IMR-90 (cell line): ENCODE measurements around the gene TYSND1. TPM values are rescaled to one million over a fixed set of nuclear protein-coding genes. Genes with fewer than 3 reads are reported as not detected.
A peak's percentile ranks its signal among the peaks of the same experiment; 100 is the strongest.

Source experiments
- ATAC-seq: fragments of 200-7000 bp; cut with Tn5 transposase; 2 replicates; pipeline ENCODE4 v1.9.1; 2020; ENCODE audit warnings: low read depth, mild to moderate bottlenecking, moderate library complexity
- BruUV-seq: library from RNA; stranded (reverse); fragments of 400-500 nt; replicated peaks from 2 replicates; lab custom pipeline; 2021; lab: Mats Ljungman, UMichigan
- CTCF ChIA-PET: fragments of 300-600 bp; formaldehyde crosslinking; extraction: SDS; loops from one replicate; lab custom pipeline; 2021; ENCODE audit warnings: antibody characterized with exemption; lab: Yijun Ruan, JAX
- POLR2A ChIA-PET: fragments of 300-600 bp; sonication (Branson Sonifier 250); formaldehyde crosslinking; loops from one replicate; lab custom pipeline; 2022; ENCODE audit warnings: antibody characterized with exemption; ENCODE audit not compliant: unreplicated experiment; lab: Charles Lee
- DNase-seq: peaks from one replicate; pipeline ENCODE4 v3.0.0; 2013
- H2AFZ ChIP-seq: replicated peaks from 2 replicates; pipeline ENCODE3; 2013; ENCODE audit warnings: low read length, mild to moderate bottlenecking; ENCODE audit not compliant: poor library complexity
- H2AK5ac ChIP-seq: 2 replicates; pipeline ENCODE4 v1.6.1; 2013; ENCODE audit warnings: low read depth, low read length, inconsistent platforms
- H2AK9ac ChIP-seq: replicated peaks from 2 replicates; pipeline ENCODE3; 2013; ENCODE audit warnings: mild to moderate bottlenecking, low read depth, low read length, moderate library complexity; ENCODE audit not compliant: poor library complexity
- H2BK120ac ChIP-seq: 2 replicates; pipeline ENCODE4 v1.6.1; 2013; ENCODE audit warnings: low read depth, low read length, inconsistent platforms
- H2BK15ac ChIP-seq: 3 replicates; pipeline ENCODE4 v1.6.1; 2013; ENCODE audit warnings: low read depth, low read length, inconsistent platforms
- H2BK20ac ChIP-seq: 2 replicates; pipeline ENCODE4 v1.6.1; 2013; ENCODE audit warnings: low read depth, mild to moderate bottlenecking, inconsistent platforms, low read length, moderate library complexity
- H2BK5ac ChIP-seq: 2 replicates; pipeline ENCODE4 v1.6.1; 2013; ENCODE audit warnings: mild to moderate bottlenecking, low read depth, low read length, inconsistent platforms; ENCODE audit not compliant: poor library complexity, severe bottlenecking
- H3K14ac ChIP-seq: replicated peaks from 2 replicates; pipeline ENCODE4 v1.6.1; 2013; ENCODE audit warnings: low read depth, low read length, inconsistent platforms
- H3K18ac ChIP-seq: 2 replicates; pipeline ENCODE4 v1.6.1; 2013; ENCODE audit warnings: low read depth, low read length, control low read depth
- H3K23ac ChIP-seq: 2 replicates; pipeline ENCODE4 v1.6.1; 2013; ENCODE audit warnings: low read depth, low read length, inconsistent platforms
- H3K27ac ChIP-seq: 2 replicates; pipeline ENCODE4 v1.5.1; 2013; ENCODE audit warnings: mild to moderate bottlenecking, control low read depth, low read length; ENCODE audit not compliant: insufficient read depth
- H3K27me3 ChIP-seq: 2 replicates; pipeline ENCODE4 v1.6.1; 2013; ENCODE audit warnings: low read length; ENCODE audit not compliant: control insufficient read depth, insufficient read depth
- H3K36me3 ChIP-seq: 2 replicates; pipeline ENCODE4 v1.6.1; 2013; ENCODE audit warnings: low read length, mixed read lengths; ENCODE audit not compliant: control insufficient read depth, insufficient read depth
- H3K4ac ChIP-seq: 2 replicates; pipeline ENCODE4 v1.6.1; 2013; ENCODE audit warnings: low read depth, low read length, inconsistent platforms
- H3K4me1 ChIP-seq: 2 replicates; pipeline ENCODE4 v1.6.1; 2013; ENCODE audit warnings: low read length, mixed read lengths; ENCODE audit not compliant: control insufficient read depth, insufficient read depth
- H3K4me2 ChIP-seq: 2 replicates; pipeline ENCODE4 v1.6.1; 2013; ENCODE audit warnings: low read depth, mild to moderate bottlenecking, control low read depth, low read length, moderate library complexity
- H3K4me3 ChIP-seq: 2 replicates; pipeline ENCODE4 v1.5.1; 2013; ENCODE audit warnings: low read depth, mild to moderate bottlenecking, control low read depth, low read length, moderate library complexity; ENCODE audit not compliant: insufficient read depth
- H3K56ac ChIP-seq: 2 replicates; pipeline ENCODE4 v1.6.1; 2013; ENCODE audit warnings: low read length, inconsistent platforms; ENCODE audit not compliant: insufficient read depth; ENCODE audit errors: extremely low read depth
- H3K79me1 ChIP-seq, 2 experiments: 2 replicates each; pipeline ENCODE4 v1.6.1; 2013; ENCODE audit warnings: low read length in 2 of 2, inconsistent platforms in 1 of 2, low read depth in 1 of 2
- H3K9ac ChIP-seq: 2 replicates; pipeline ENCODE4 v1.6.1; 2013; ENCODE audit warnings: low read depth, low read length, control low read depth
- H3K9me1 ChIP-seq: 2 replicates; pipeline ENCODE4 v1.6.1; 2013; ENCODE audit warnings: low read length, inconsistent platforms; ENCODE audit not compliant: insufficient read depth
- H3K9me3 ChIP-seq: 2 replicates; pipeline ENCODE4 v1.6.1; 2013; ENCODE audit warnings: low read length; ENCODE audit not compliant: control insufficient read depth, insufficient read depth
- H4K20me1 ChIP-seq: 2 replicates; pipeline ENCODE4 v1.6.1; 2013; ENCODE audit warnings: low read length, inconsistent platforms; ENCODE audit not compliant: insufficient read depth
- H4K5ac ChIP-seq: 2 replicates; pipeline ENCODE4 v1.6.1; 2013; ENCODE audit warnings: mild to moderate bottlenecking, low read depth, low read length, control low read depth
- H4K8ac ChIP-seq, 2 experiments: 2 replicates each; pipeline ENCODE4 v1.6.1; 2013; ENCODE audit warnings: low read depth in 2 of 2, low read length in 2 of 2, control low read depth in 1 of 2, inconsistent platforms in 1 of 2
- H4K91ac ChIP-seq: 2 replicates; pipeline ENCODE4 v1.6.1; 2013; ENCODE audit warnings: low read depth, low read length, inconsistent platforms; ENCODE audit not compliant: insufficient read depth
- CEBPB ChIP-seq: IDR thresholded peaks from 2 replicates; pipeline ENCODE4 v1.6.1; 2012; ENCODE audit warnings: low read depth, low read length, improper control_type of control experiment
- MXI1 ChIP-seq: IDR thresholded peaks from 2 replicates; pipeline ENCODE4 v1.6.1; 2012; ENCODE audit warnings: low read depth, mild to moderate bottlenecking, low read length, moderate library complexity, borderline replicate concordance
- WGBS, 2 experiments: methylation state at CpG; one replicate each; pipeline versions ENCODE4 v1.1.5 to v1.1.7; 2013; ENCODE audit warnings: missing lambda C conversion rate in 2 of 2; ENCODE audit not compliant: insufficient read length in 1 of 2; ENCODE audit errors: extremely low coverage in 2 of 2; 5-methylcytosine and 5-hydroxymethylcytosine counted together
- dilution Hi-C: fragments of 300-500 bp; cut with HindIII; formaldehyde crosslinking; loops from one replicate; pipeline ENCODE4 v1.14.3; 2018; ENCODE audit warnings: low sequenced_read_pairs; ENCODE audit not compliant: unreplicated experiment
- in situ Hi-C: fragments of 300-500 bp; cut with MboI; formaldehyde crosslinking; loops from 3 replicates; pipeline ENCODE4 v1.14.3; 2019; ENCODE audit warnings: low sequenced_read_pairs, inconsistent platforms, mixed read lengths
- intact Hi-C: fragments of 100-400 bp; cut with micrococcal nuclease; formaldehyde crosslinking; loops from 2 replicates; pipeline ENCODE4 v1.10.0; 2022
- polyA plus RNA-seq, 3 experiments: library from polyadenylated mRNA; depleted of rRNA; stranded (reverse); fragments of >200 nt; gene quantifications; 2 replicates each; pipeline ENCODE4 v1.2.3, GENCODE V29; 2012; ENCODE audit warnings: low replicate concordance in 1 of 3
- total RNA-seq: library from RNA; depleted of rRNA; stranded (reverse); fragments of >200 nt; gene quantifications from 2 replicates; pipeline ENCODE4 v1.2.3, GENCODE V29; 2012
- TF ChIP-seq, protein P1 (sequence below): conservative IDR thresholded peaks from 2 replicates; pipeline ENCODE4 v1.5.1; 2012; ENCODE audit warnings: mild to moderate bottlenecking, low read depth, low read length, improper control_type of control experiment

Gene TYSND1
- total and polyA plus RNA-seq, 2 of the 4 experiments (the other 2 are of a cell fraction): 2.9 to 4.1 TPM

DNA sequence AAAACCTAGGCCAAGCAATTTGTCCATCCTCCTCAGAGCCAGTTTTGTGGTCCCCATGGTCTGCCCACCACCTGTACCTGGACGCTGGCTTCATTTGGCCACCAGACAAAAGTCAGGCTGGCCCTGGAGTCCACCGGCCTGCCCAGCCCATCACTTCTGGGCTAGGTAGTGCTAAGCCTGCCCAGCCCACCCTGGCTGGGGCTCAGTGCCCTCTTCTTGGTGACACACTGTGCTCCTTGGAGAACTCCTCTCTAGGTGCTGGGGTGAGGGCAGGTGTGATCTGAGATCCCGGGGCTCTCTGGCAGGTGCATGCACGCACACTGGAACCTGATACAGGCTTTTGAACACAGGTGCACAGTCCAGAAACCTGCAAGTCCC, 15.0 kb downstream of the TYSND1 start (continued):
- TF ChIP-seq, protein P1, sequence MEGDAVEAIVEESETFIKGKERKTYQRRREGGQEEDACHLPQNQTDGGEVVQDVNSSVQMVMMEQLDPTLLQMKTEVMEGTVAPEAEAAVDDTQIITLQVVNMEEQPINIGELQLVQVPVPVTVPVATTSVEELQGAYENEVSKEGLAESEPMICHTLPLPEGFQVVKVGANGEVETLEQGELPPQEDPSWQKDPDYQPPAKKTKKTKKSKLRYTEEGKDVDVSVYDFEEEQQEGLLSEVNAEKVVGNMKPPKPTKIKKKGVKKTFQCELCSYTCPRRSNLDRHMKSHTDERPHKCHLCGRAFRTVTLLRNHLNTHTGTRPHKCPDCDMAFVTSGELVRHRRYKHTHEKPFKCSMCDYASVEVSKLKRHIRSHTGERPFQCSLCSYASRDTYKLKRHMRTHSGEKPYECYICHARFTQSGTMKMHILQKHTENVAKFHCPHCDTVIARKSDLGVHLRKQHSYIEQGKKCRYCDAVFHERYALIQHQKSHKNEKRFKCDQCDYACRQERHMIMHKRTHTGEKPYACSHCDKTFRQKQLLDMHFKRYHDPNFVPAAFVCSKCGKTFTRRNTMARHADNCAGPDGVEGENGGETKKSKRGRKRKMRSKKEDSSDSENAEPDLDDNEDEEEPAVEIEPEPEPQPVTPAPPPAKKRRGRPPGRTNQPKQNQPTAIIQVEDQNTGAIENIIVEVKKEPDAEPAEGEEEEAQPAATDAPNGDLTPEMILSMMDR: no peak

DNA sequence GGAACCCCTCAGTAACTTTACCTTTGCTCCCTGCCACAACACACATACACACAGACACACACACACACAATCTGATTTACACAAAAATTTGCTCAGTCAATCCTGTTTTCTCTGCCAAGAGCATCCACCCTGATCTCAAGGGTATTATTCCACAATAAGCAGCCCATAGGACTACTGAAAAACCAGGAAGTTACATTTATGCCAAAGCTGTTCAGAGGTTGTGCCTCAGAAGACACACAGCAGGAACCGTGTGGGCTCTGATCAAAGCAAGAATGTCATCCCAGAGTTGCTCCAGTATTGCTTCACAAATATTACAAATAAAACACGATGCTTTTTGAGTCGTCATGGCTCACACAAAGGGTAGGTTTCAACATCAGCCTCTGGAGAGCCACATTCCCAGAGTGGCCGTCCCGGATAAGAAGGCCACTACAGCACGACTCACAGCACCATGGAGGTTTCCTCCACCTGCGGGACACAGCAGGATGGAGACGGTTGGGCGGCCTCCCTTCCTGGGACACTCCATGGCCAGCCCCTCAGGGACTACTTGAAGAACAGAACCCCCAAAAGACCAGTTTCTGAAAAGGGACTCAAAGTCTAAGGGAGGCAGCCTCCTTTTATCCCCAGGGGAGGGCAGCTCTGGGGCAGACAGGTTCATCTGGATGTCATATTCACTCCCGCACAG, 15.5 kb downstream of the TYSND1 start:
- Histone ChIP-seq H4K20me1 (0 out of 2 replicates have a peak, but pooled peaks cover 7% of the 10 kb centered on the region), H3K27ac (peak overlapping the region; percentile 7; the same call in 1 of the 2 replicates), H2BK5ac (peak overlapping the region; percentile 18), H4K5ac (no peak overlapping the region), H2BK15ac (no peak overlapping the region), H2BK120ac (no peak overlapping the region), H3K56ac (no peak overlapping the region), H3K9me1 (peaks cover 19% of the 10 kb centered on the region), H3K9ac (peak overlapping the region; percentile 6; the same call in 1 of the 2 replicates), H2AK9ac (peak overlapping the region; percentile 97), H3K18ac (no peak overlapping the region; the same call in 1 of the 2 replicates), H3K9me3 (no peaks in the 10 kb centered on the region), H3K4ac (peak overlapping the region; percentile 11; the same call in 1 of the 2 replicates), H4K8ac (peak overlapping the region; percentile 11 to 32; a peak in 2 of 4 replicates), H3K36me3 (peaks cover 5% of the 10 kb centered on the region; the same call in 1 of the 2 replicates), H3K27me3 (no peaks in the 10 kb centered on the region), H3K4me2 (peak overlapping the region; percentile 87), H3K23ac (no peak overlapping the region), H2AK5ac (peak overlapping the region; percentile 86), H4K91ac (peak overlapping the region; percentile 93; the same call in 1 of the 2 replicates), H3K4me3 (no peak overlapping the region), H3K14ac (peak overlapping the region; percentile 95; the same call in 1 of the 2 replicates), H2BK20ac (no peak overlapping the region), H3K79me1 (peaks cover 16 to 50% of the 10 kb centered on the region in 2 experiments), H2AFZ (peak overlapping the region; percentile 53), H3K4me1 (peaks cover 17% of the 10 kb centered on the region)
- BruUV-seq: no TSS peak
- peak; percentile 19 for ATAC-seq
- in situ Hi-C loops (loop anchor here (10.0 kb wide), 1 partner anchor 234 kb away; no protein-coding TSS in a partner anchor), intact Hi-C loops (no loop called here), dilution Hi-C loops (no loop called here)
- WGBS, 2 experiments: 19% methylated on average over 4 of the region's 10 CpGs; no CpG with 5 or more reads in 1 of the 2 experiments
- CTCF ChIA-PET: interaction anchor here (0.9 to 1.4 kb wide), 2 partner anchors 15 kb away, joined by 6 read pairs; partner anchors contain the start of gene TYSND1
- TF ChIP-seq MXI1 (no peak), CEBPB (peak; percentile 95)
- POLR2A ChIA-PET: no interaction called here
- DNase-seq: peak; percentile 71
